BE2C (cell line): ENCODE data around the gene SPTBN4.
"Not testable (repeated sequence)": the region's sequence is repeated elsewhere in the genome, so short reads cannot be mapped to it uniquely, and the experiment has no call there.

ENCODE experiments used
- DNase-seq: peaks from one replicate; pipeline ENCODE4 v3.0.0-alpha.2; 2020
- H3K27me3 ChIP-seq: fragments of 250-450 bp; sonication (Bioruptor Pico); 2 replicates; pipeline ENCODE4 v1.5.1; 2020; ENCODE audit warnings: mild to moderate bottlenecking
- H3K36me3 ChIP-seq: fragments of 250-450 bp; sonication (Bioruptor Pico); 2 replicates; pipeline ENCODE4 v1.5.1; 2020; ENCODE audit warnings: mild to moderate bottlenecking
- H3K4me1 ChIP-seq: fragments of 250-450 bp; sonication (Bioruptor Pico); 2 replicates; pipeline ENCODE4 v1.5.1; 2020
- H3K4me3 ChIP-seq: 2 replicates; pipeline ENCODE4 v1.5.1; 2011; ENCODE audit warnings: low read depth, low read length
- H3K9me3 ChIP-seq: fragments of 250-450 bp; sonication (Bioruptor Pico); 2 replicates; pipeline ENCODE4 v1.5.1; 2020
- CTCF ChIP-seq: IDR thresholded peaks from 2 replicates; pipeline ENCODE4 v1.5.1; 2012; ENCODE audit warnings: mild to moderate bottlenecking, low read depth, low read length

SPTBN4 gene

DNA sequence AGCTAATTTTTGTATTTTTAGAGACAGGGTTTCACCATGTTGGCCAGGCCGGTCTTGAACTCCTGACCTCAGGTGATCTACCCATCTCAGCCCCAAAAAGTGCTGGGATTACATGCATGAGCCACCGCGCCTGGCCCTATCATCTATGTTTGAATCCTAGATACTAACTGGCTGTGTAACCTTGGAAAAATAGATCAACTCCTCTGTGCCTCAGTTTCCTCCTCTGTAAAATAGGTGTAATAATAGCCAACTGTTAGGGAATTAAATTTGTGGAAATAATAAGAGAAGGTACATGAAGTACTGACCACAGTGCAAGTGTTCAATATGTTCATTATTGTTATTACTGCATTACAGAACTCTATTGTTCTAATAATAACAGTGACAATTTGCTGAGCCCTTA lies 4.3 kb downstream of the SPTBN4 start:
- no peak for TF ChIP-seq CTCF
- H3K27me3 ChIP-seq = peaks cover 15% of the 10 kb centered on the region

GRCh38 chr19:40472516-40472915 lies 5.7 kb downstream of the SPTBN4 start:
- Histone ChIP-seq H3K4me3 (no peak overlapping the region), H3K36me3 (no peaks in the 10 kb centered on the region), H3K27me3 (peaks cover under 1% of the 10 kb centered on the region), H3K9me3 (no peaks in the 10 kb centered on the region), H3K4me1 (no peaks in the 10 kb centered on the region)
- no peak for DNase-seq
- no peak for TF ChIP-seq CTCF

More for the DNA sequence above, 4.3 kb downstream of the SPTBN4 start:
- H3K4me3 ChIP-seq = no peak overlapping the region
- no peak for DNase-seq
- no peaks in the 10 kb centered on the region for H3K36me3 ChIP-seq
- no peaks in the 10 kb centered on the region for H3K9me3 ChIP-seq
- H3K4me1 ChIP-seq = peaks cover 4% of the 10 kb centered on the region

DNA sequence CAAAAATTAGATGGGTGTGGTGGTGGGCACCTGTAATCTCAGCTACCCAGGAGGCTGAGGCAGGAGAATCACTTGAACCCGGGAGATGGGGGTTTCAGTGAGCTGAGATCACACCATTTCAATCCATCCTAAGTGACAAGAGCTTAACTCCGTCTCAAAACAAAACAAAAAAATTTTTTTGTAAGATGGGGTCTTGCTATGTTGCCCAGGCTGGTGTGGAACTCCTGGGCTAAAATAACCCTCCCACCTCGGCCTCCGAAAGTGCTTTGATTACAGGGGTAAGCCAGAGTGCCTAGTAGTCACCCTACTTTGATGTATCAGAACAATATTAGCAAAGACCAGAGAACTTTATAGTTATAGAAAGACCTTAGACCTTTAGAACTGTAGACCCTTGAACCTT lies 7.9 kb downstream of the SPTBN4 start:
- H3K4me1 ChIP-seq = no peaks in the 10 kb centered on the region
- no peak for DNase-seq
- H3K4me3 ChIP-seq = no peak overlapping the region
- H3K9me3 ChIP-seq = no peaks in the 10 kb centered on the region
- no peak for TF ChIP-seq CTCF
- H3K27me3 ChIP-seq = no peaks in the 10 kb centered on the region
- no peaks in the 10 kb centered on the region for H3K36me3 ChIP-seq

DNA sequence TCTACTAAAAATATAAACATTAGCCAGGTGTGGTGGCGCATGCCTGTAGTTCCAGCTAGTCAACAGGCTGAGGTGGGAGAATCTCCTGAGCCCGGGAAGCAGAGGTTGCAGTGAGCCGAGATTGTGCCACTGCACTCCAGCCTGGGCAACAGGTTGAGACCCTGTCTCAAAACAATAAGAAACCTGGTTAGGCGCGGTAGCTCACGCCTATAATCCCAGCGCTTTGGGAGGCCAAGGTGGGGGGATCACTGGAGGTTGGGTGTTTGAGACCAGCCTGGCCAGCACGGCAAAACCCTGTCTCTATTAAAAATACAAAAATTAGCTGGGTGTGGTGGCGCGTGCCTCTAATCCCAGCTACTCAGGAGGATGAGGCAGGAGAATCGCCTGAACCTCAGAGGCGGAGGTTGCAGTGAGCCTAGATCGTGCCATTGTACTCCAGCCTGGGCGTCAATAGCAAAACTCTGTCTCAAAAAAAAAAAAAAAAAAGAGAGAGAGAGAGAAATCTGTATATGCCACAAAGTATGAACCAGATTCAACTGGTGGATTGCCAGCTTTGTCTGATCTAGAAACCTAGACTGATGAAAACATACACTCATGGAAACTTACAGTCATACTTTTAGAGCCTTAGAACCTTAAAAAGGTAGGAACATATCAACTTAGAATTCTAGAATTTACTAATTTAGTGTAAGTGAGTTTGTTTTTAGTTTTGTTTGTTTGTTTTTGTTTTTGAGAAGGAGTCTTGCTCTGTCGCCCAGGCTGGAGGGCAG lies 9.3 kb downstream of the SPTBN4 start:
- not testable (repeated sequence) for DNase-seq, H3K4me3 ChIP-seq, H3K27me3 ChIP-seq, H3K4me1 ChIP-seq, H3K9me3 ChIP-seq, H3K36me3 ChIP-seq

DNA sequence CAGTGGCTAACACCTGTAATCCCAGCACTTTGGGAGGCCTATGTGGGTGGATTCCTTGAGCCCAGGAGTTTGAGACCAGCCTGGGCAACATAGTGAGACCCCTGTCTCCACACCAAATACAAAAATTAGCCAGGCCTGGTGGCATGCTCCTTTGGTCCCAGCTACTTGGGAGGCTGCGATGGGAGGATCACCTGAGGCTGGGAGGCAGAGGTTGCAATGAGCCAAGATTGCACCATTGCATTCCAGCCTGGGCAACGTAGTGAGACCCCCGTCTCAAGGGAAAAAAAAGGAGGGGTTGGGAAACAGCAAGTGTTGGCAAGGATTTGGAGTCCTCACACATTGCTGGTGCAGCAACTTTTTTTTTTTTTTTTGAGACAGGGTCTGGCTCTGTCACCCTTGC lies 19.2 kb downstream of the SPTBN4 start:
- no peak for TF ChIP-seq CTCF
- no peak for DNase-seq
- no peaks in the 10 kb centered on the region for H3K4me1 ChIP-seq
- no peak overlapping the region for H3K4me3 ChIP-seq
- no peaks in the 10 kb centered on the region for H3K36me3 ChIP-seq
- H3K27me3 ChIP-seq = no peaks in the 10 kb centered on the region
- H3K9me3 ChIP-seq = no peaks in the 10 kb centered on the region

GRCh38 chr19:40489882-40490230 lies 23.1 kb downstream of the SPTBN4 start:
- H3K9me3 ChIP-seq = no peaks in the 10 kb centered on the region
- H3K36me3 ChIP-seq = no peaks in the 10 kb centered on the region
- DNase-seq = no peak
- peak overlapping the region; percentile 15; the same call in 1 of the 2 replicates for H3K4me3 ChIP-seq
- TF ChIP-seq CTCF = no peak
- no peaks in the 10 kb centered on the region for H3K4me1 ChIP-seq
- no peaks in the 10 kb centered on the region for H3K27me3 ChIP-seq
